Effector memory CD4-positive, alpha-beta T cell (primary cell): Measurements from ENCODE around the gene PIERCE2.
"Not testable (repeated sequence)": the region's sequence is repeated elsewhere in the genome, so short reads cannot be mapped to it uniquely, and the experiment has no call there.

Experiments used
- DNase-seq, 3 donors: peaks; one replicate each; pipeline ENCODE4 v3.0.0-alpha.2; 2020
- H3K27ac ChIP-seq: 2 replicates; pipeline ENCODE4 v1.7.0; 2013; ENCODE audit warnings: mild to moderate bottlenecking, low read length, moderate library complexity; ENCODE audit not compliant: insufficient read depth, poor library complexity, severe bottlenecking
- H3K27me3 ChIP-seq: replicated peaks from 2 replicates; pipeline ENCODE4 v1.7.0; 2013; ENCODE audit warnings: mild to moderate bottlenecking, low read length; ENCODE audit not compliant: insufficient read depth, control insufficient read depth, poor library complexity, severe bottlenecking
- H3K36me3 ChIP-seq: 2 replicates; pipeline ENCODE4 v1.7.0; 2013; ENCODE audit warnings: mild to moderate bottlenecking, low read length, moderate library complexity; ENCODE audit not compliant: control insufficient read depth, insufficient read depth
- H3K4me1 ChIP-seq: 2 replicates; pipeline ENCODE4 v1.7.0; 2013; ENCODE audit warnings: low read length, mild to moderate bottlenecking; ENCODE audit not compliant: control insufficient read depth, insufficient read depth, poor library complexity, severe bottlenecking
- H3K4me3 ChIP-seq: 2 replicates; pipeline ENCODE4 v1.7.0; 2013; ENCODE audit warnings: low read length, low read depth, mild to moderate bottlenecking; ENCODE audit not compliant: insufficient read depth, poor library complexity, severe bottlenecking
- H3K9me3 ChIP-seq: 2 replicates; pipeline ENCODE4 v1.7.0; 2013; ENCODE audit warnings: mild to moderate bottlenecking, low read length, moderate library complexity; ENCODE audit not compliant: control insufficient read depth

Gene PIERCE2

DNA sequence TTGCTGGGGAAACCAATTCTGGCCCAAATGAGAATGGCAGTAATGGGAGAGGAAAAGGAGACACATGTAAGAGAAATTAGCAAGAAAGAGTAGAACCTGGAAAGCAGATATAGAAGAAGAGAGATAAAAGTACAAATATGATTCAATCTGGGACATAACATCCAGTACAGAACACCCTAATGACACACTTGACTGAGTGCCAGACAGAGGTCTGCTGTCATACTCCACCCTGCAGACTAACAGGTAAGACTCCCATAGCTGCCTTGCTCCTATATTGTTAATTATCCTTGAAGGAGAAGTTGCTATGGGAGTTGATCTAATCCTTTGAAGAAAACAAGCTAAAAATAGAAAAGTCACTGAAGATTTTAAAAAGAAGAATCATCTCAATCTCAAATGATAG is 21.3 kb upstream of the PIERCE2 start:
- Histone ChIP-seq H3K4me3 (no peak overlapping the region), H3K36me3 (peaks cover 14% of the 10 kb centered on the region), H3K27ac (no peak overlapping the region), H3K9me3 (no peaks in the 10 kb centered on the region), H3K27me3 (no peaks in the 10 kb centered on the region), H3K4me1 (no peaks in the 10 kb centered on the region)
- no peak for DNase-seq

DNA sequence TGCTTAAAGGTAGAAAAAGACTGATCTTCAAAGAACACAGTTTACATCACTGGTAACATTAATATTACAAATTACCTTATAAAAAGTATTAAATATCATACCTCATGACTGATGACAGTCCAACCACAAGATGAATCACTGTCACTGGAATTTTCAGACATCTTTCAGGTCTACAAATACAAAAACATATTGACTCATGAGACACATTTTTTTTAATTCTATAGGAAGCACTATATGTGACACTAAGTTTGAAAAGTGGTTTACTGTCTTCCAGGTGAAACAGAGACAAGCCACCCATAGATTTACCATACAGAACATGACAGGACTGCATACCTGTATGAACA is 19.1 kb upstream of the PIERCE2 start:
- Histone ChIP-seq H3K36me3 (peaks cover 5% of the 10 kb centered on the region), H3K9me3 (no peaks in the 10 kb centered on the region), H3K4me3 (no peak overlapping the region), H3K27me3 (no peaks in the 10 kb centered on the region), H3K27ac (no peak overlapping the region), H3K4me1 (no peaks in the 10 kb centered on the region)
- no peak for DNase-seq

DNA sequence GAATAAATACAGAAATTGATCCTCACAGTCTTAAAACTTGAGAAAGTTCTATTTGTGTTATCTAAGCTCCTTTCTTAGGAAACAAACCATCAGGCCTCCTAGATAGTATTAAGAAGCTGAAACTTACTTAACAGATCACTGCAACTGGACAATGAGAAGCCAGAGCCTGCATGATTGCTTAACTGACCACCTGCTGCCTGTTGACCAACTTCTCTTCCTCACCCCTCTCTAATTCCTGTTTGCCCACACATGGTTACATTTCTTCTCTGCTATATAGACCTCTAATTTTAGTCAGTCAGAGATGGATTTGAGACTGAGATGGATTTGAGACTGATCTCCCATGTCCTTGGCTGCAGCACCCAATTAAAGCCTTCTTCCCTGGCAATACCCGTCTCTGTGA is 13.6 kb upstream of the PIERCE2 start:
- Histone ChIP-seq H3K36me3 (no peaks in the 10 kb centered on the region), H3K9me3 (no peaks in the 10 kb centered on the region), H3K27me3 (no peaks in the 10 kb centered on the region), H3K4me1 (no peaks in the 10 kb centered on the region), H3K27ac (no peak overlapping the region), H3K4me3 (no peak overlapping the region)
- no peak for DNase-seq

DNA sequence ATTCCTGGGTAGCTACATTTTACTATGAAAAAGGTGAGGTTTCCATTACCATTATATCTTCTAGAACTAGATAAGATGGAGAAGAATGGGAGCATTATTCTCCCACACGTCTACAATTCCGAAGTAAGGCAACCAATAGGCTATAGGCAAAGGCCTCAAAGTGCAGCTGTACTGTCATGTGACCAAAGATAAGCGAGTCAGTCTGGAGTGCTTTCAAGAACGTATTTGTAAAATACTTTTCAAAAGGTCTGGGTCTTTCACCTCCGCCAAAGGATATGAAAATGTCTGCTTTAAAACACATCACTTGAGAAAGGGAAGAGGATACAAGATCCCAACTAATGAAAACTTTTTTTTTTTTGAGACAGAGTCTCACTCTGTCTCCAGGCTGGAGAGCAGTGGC is 10.1 kb upstream of the PIERCE2 start:
- H3K4me1 ChIP-seq, result no peaks in the 10 kb centered on the region
- H3K36me3 ChIP-seq, result no peaks in the 10 kb centered on the region
- no peak overlapping the region for H3K27ac ChIP-seq
- no peak overlapping the region for H3K4me3 ChIP-seq
- no peaks in the 10 kb centered on the region for H3K27me3 ChIP-seq
- H3K9me3 ChIP-seq, result no peaks in the 10 kb centered on the region
- DNase-seq, result no peak

DNA sequence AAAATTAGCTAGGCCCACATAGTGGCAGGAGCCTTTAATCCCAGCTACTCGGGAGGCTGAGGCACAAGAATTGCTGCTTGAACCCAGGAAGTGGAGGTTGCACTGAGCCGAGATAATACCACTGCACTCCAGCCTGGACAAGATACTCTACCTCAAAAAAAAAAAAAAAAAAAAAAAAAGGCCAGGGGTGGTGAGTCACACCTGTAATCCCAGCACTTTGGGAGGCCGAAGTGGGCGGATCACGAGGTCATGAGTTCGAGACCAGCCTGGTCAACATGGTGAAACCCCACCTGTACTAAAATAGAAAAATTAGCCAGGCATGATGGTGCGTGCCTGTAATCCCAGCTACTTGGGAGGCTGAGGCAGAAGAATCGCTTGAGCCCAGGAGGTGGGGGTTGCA is 8.2 kb upstream of the PIERCE2 start:
- H3K4me1 ChIP-seq, DNase-seq, H3K36me3 ChIP-seq, H3K9me3 ChIP-seq, H3K27me3 ChIP-seq, H3K4me3 ChIP-seq, H3K27ac ChIP-seq: not testable (repeated sequence)

DNA sequence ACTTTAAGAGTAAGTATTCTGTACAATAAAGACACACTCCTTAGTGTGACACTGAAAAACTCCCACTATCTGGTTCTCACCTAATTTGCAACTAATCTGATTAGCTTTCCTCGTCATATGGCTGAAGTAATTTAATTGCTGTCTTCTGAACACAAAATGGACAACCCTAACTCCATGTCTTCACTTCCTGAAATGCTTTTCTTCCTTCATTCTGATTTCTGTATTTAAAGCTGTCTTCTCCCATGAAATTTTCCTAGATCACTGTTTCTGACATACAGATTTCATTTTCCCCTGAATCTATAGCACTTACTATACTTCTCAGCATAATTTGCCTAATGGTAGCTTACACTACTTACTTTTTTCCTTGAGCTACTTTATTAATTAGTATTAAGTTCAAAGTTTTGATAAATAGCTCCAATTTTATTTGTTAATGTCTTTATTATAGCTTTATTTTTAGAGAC is 6.5 kb upstream of the PIERCE2 start:
- H3K4me3 ChIP-seq, result no peak overlapping the region
- no peak overlapping the region for H3K27ac ChIP-seq
- no peaks in the 10 kb centered on the region for H3K4me1 ChIP-seq
- no peak for DNase-seq
- no peaks in the 10 kb centered on the region for H3K36me3 ChIP-seq
- H3K9me3 ChIP-seq, result no peaks in the 10 kb centered on the region
- no peaks in the 10 kb centered on the region for H3K27me3 ChIP-seq

DNA sequence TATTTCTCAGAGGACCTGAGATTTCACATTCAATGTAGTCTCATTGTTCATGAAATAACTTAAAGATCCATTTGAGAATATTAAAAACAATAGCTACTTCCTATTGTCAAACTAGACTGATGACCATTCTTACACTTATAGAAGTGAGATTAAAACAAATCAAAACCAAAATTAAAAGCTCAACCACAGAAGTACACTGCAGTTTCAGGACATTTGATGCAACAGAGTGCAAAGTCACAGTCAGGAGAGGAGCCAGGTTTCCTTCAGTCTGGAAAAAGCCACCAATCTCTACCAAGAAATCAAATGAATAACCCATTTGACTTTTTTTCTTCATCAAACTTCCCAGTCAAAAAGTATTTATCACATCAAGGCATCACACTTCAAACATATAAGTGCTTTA is 5.6 kb upstream of the PIERCE2 start:
- Histone ChIP-seq H3K27ac (no peak overlapping the region), H3K27me3 (no peaks in the 10 kb centered on the region), H3K4me1 (peaks cover 5% of the 10 kb centered on the region), H3K36me3 (no peaks in the 10 kb centered on the region), H3K9me3 (no peaks in the 10 kb centered on the region), H3K4me3 (no peak overlapping the region)
- DNase-seq, result no peak

DNA sequence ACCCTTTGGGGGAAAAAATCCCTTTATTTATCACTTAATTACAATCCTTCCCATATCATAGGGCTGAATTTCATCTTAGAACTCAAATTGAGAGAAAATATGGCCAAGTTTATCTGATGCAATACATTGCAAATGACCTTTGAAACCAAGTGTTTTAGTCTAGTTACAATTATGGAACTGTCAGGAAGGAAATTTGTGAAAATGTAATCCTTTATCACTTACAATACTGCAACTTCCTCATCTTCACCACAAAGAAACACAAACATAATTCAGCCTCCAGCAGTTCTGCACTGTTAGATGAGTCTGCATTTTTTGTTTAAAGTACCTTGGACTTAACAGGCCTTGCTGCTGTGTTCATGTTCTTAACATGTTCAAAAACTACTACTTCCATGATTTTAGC is 4.8 kb upstream of the PIERCE2 start:
- Histone ChIP-seq H3K27ac (no peak overlapping the region), H3K27me3 (no peaks in the 10 kb centered on the region), H3K9me3 (no peaks in the 10 kb centered on the region), H3K4me1 (peaks cover 7% of the 10 kb centered on the region), H3K4me3 (no peak overlapping the region), H3K36me3 (no peaks in the 10 kb centered on the region)
- DNase-seq, result no peak

DNA sequence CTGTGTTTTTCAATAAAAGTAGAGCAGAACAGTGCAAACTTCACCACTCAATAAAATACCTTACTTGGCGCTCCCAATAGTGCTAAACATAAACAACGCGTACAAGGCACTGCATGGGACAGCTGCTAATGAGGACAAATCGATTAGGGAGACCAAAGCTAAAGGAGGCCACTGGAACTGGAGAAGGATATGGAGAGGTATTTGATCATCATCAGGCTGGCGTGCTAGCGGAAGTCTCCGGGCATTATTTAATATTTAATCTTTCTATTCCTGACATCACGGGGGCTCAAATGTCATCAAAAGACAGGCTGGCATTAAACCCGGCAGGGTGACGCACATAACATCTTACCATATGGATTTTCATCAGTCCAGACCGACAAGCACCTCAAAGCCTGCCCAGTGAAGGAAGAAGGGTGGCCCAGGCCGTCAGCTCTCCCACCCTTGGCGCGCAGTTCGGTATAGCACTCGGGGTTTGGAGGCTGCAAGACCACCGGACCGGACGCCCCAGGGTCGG is 740 bp upstream of the PIERCE2 start:
- peak overlapping the region; percentile 81 for H3K4me3 ChIP-seq
- no peak for DNase-seq
- no peaks in the 10 kb centered on the region for H3K36me3 ChIP-seq
- no peaks in the 10 kb centered on the region for H3K27me3 ChIP-seq
- H3K4me1 ChIP-seq, result peaks cover 7% of the 10 kb centered on the region
- no peaks in the 10 kb centered on the region for H3K9me3 ChIP-seq
- peak overlapping the region; percentile 80 for H3K27ac ChIP-seq

DNA sequence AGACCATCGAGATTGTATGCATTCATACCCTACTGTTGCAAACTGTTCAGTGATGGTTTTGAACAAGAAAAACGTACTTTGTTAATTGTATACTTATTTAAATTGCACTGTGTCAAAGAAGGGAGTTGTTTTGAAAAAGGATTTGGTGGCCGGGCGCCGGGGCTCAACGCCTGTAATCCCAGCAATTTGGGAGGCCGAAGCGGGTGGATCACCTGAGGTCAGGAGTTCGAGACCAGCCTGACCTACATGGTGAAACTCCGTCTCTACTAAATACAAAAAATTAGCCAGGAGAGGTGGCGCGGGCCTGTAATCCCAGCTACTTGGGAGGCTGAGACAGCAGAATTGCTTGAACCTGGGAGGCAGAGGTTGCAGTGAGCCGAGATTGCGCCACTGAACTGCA is 681 bp downstream of the PIERCE2 start:
- H3K27ac ChIP-seq, result peak overlapping the region; percentile 80
- H3K27me3 ChIP-seq, H3K36me3 ChIP-seq, H3K4me3 ChIP-seq, H3K4me1 ChIP-seq, DNase-seq, H3K9me3 ChIP-seq: not testable (repeated sequence)

DNA sequence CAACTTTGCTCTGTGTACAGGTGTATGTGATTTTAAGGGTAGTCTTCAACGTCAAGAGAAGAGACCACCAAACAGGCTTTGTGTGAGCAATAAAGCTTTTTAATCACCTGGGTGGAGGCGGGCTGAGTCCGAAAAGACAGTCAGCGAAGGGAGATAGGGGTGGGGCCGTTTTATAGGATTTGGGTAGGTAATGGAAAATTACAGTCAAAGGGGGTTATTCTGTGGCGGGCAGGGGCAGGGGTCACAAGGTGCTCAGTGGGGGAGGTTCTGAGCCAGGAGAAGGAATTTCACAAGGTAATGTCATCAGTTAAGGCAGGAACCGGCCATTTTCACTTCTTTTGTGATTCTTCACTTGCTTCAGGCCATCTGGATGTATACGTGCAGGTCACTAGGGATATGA is 9.4 kb downstream of the PIERCE2 start:
- H3K4me1 ChIP-seq, H3K4me3 ChIP-seq, H3K27ac ChIP-seq, H3K36me3 ChIP-seq, DNase-seq, H3K9me3 ChIP-seq, H3K27me3 ChIP-seq: not testable (repeated sequence)
